GM12878 (cell line): ENCODE results near the gene NAALADL2.

ENCODE experiments used
- ATF7 ChIP-seq: fragments of 450-650 bp; IDR thresholded peaks from 2 replicates; pipeline ENCODE4 v1.6.1; 2016; ENCODE audit warnings: low read depth, mild to moderate bottlenecking
- CHD2 ChIP-seq: IDR thresholded peaks from 2 replicates; pipeline ENCODE4 v1.6.1; 2011; ENCODE audit warnings: low read depth, low read length, improper control_type of control experiment, borderline replicate concordance
- IKZF1 ChIP-seq: fragments of 450-650 bp; conservative IDR thresholded peaks from 2 replicates; pipeline ENCODE4 v1.6.1; 2017; ENCODE audit warnings: antibody characterized with exemption, mild to moderate bottlenecking
- JUND ChIP-seq: IDR thresholded peaks from 2 replicates; pipeline ENCODE4 v1.6.1; 2012; ENCODE audit warnings: low read depth, mild to moderate bottlenecking, low read length, improper control_type of control experiment, moderate library complexity
- MYC ChIP-seq: IDR thresholded peaks from 2 replicates; pipeline ENCODE4 v1.6.1; 2011; ENCODE audit warnings: mild to moderate bottlenecking, low read length, moderate library complexity, inconsistent platforms; ENCODE audit not compliant: insufficient read depth, insufficient replicate concordance, insufficient read length, severe bottlenecking
- NFYB ChIP-seq: IDR thresholded peaks from 2 replicates; pipeline ENCODE4 v1.6.1; 2011; ENCODE audit warnings: low read depth, mild to moderate bottlenecking, low read length, improper control_type of control experiment, moderate library complexity; ENCODE audit not compliant: insufficient read depth
- RAD21 ChIP-seq: IDR thresholded peaks from 2 replicates; pipeline ENCODE4 v1.6.1; 2011; ENCODE audit warnings: mild to moderate bottlenecking, low read depth, low read length, moderate library complexity; ENCODE audit not compliant: insufficient read depth
- SREBF2 ChIP-seq: IDR thresholded peaks from 2 replicates; pipeline ENCODE4 v1.6.1; 2012; ENCODE audit warnings: mild to moderate bottlenecking, low read length
- USF2 ChIP-seq: IDR thresholded peaks from 2 replicates; pipeline ENCODE4 v1.6.1; 2011; ENCODE audit warnings: low read depth, low read length, improper control_type of control experiment, borderline replicate concordance
- YBX1 ChIP-seq: fragments of 450-650 bp; IDR thresholded peaks from 2 replicates; pipeline ENCODE4 v1.6.1; 2016; ENCODE audit warnings: antibody characterized with exemption
- TF ChIP-seq, protein P1 (sequence below), 3 experiments: IDR thresholded peaks in 2 of 3; conservative IDR thresholded peaks in 1 of 3; 2 replicates each; pipeline ENCODE4 v1.5.1; 2011; ENCODE audit warnings: low read depth in 3 of 3, low read length in 3 of 3, mild to moderate bottlenecking in 3 of 3, control low read depth in 2 of 3, moderate library complexity in 2 of 3, inconsistent platforms in 1 of 3, mixed read lengths in 1 of 3; ENCODE audit not compliant: control insufficient read depth in 2 of 3, insufficient read depth in 1 of 3; ENCODE audit errors: extremely low read depth in 1 of 3

DNA sequence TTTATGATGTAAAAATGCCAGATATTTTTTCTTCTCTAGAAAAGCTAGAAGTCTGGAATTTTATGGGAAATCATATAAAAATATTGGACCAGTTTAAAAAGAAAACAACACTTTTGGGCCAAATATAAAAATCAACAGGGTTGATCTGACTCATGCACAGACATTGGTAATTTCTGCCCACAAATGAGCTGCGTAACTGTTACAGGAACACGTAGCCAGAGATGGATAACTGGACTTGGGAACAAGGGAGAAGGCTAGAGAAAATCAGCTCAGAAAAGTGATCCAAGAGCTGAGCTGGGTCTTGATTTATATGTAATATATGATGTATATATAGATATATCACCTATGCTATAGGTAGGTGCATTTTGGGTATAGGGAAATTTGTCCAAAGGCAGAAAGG, 36.8 kb upstream of the NAALADL2 start:
- TF ChIP-seq, protein P1, sequence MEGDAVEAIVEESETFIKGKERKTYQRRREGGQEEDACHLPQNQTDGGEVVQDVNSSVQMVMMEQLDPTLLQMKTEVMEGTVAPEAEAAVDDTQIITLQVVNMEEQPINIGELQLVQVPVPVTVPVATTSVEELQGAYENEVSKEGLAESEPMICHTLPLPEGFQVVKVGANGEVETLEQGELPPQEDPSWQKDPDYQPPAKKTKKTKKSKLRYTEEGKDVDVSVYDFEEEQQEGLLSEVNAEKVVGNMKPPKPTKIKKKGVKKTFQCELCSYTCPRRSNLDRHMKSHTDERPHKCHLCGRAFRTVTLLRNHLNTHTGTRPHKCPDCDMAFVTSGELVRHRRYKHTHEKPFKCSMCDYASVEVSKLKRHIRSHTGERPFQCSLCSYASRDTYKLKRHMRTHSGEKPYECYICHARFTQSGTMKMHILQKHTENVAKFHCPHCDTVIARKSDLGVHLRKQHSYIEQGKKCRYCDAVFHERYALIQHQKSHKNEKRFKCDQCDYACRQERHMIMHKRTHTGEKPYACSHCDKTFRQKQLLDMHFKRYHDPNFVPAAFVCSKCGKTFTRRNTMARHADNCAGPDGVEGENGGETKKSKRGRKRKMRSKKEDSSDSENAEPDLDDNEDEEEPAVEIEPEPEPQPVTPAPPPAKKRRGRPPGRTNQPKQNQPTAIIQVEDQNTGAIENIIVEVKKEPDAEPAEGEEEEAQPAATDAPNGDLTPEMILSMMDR (IDR thresholded peaks at IDR 0.05 in 2 of 3, conservative IDR thresholded peaks at IDR 0.05 in 1 of 3; ENCODE audit: control insufficient read depth in 2 of 3, extremely low read depth in 1 of 3, insufficient read depth in 1 of 3, low read depth in 3 of 3, low read length in 3 of 3): no peak
- TF ChIP-seq IKZF1 (no peak), NFYB (no peak), MYC (no peak), RAD21 (no peak), JUND (no peak), SREBF2 (no peak), USF2 (no peak), ATF7 (no peak), CHD2 (no peak), YBX1 (no peak)
